ENCODE results near the gene CLSTN2. TPM values are rescaled to one million over a fixed set of nuclear protein-coding genes. Genes with fewer than 3 reads are reported as not detected.

CLSTN2 gene
- total and polyA plus RNA-seq, 3 donors from 2014 or later = 3.1 to 5.7 (median 3.8) TPM

DNA sequence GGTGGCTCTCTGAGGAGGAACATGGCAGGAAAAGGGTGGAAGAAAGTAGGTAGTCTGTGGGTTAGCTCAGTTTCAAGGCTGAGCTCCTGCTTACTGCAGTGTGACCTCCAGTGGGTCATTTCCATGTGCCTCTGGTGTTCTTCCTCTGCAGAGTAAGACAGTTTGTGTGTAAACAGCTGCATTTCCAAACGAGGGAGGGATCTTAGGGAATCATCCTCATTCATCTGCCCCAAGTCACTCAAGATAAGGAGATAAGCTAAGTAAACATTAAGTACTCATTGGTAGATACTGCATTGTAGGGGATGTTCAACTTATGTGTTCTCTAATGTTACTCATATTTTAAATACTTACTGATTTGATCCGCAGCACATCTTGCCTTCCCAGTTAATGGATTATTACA is 83.6 kb downstream of the CLSTN2 start:
- 43 to 63% methylated on average over 2 of the region's 2 CpGs for WGBS, 2 donors
- Histone ChIP-seq H3K27ac (no peak overlapping the region), H3K27me3 (no peaks in the 10 kb centered on the region), H3K4me1 (peaks cover 9% of the 10 kb centered on the region), H3K36me3 (ENCODE audit: low read depth, missing control alignments) (no peaks in the 10 kb centered on the region), H3K9me3 (no peaks in the 10 kb centered on the region), H3K4me3 (no peak overlapping the region)
- no peak for DNase-seq
- TF ChIP-seq, protein P1, sequence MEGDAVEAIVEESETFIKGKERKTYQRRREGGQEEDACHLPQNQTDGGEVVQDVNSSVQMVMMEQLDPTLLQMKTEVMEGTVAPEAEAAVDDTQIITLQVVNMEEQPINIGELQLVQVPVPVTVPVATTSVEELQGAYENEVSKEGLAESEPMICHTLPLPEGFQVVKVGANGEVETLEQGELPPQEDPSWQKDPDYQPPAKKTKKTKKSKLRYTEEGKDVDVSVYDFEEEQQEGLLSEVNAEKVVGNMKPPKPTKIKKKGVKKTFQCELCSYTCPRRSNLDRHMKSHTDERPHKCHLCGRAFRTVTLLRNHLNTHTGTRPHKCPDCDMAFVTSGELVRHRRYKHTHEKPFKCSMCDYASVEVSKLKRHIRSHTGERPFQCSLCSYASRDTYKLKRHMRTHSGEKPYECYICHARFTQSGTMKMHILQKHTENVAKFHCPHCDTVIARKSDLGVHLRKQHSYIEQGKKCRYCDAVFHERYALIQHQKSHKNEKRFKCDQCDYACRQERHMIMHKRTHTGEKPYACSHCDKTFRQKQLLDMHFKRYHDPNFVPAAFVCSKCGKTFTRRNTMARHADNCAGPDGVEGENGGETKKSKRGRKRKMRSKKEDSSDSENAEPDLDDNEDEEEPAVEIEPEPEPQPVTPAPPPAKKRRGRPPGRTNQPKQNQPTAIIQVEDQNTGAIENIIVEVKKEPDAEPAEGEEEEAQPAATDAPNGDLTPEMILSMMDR (IDR thresholded peaks at IDR 0.05) = no peak
- TF ChIP-seq POLR2A (IDR thresholded peaks at IDR 0.05) = no peak
- intact Hi-C loops (cut with DNase I; ENCODE audit: low total_unique reads) = no loop called here

- no peak for TF ChIP-seq POLR2A (IDR thresholded peaks at IDR 0.05)
- TF ChIP-seq, protein P1 (IDR thresholded peaks at IDR 0.05) = no peak
- no peak overlapping the region for H3K27ac ChIP-seq
- intact Hi-C loops (cut with DNase I; ENCODE audit: low total_unique reads) = no loop called here
- peaks cover 12% of the 10 kb centered on the region for H3K4me1 ChIP-seq
- H3K9me3 ChIP-seq = no peaks in the 10 kb centered on the region
- 77 to 79% methylated on average over 2 of the region's 2 CpGs for WGBS, 2 donors
- no peak for DNase-seq
- H3K36me3 ChIP-seq (ENCODE audit: low read depth, missing control alignments) = no peaks in the 10 kb centered on the region
- H3K27me3 ChIP-seq = no peaks in the 10 kb centered on the region
- no peak overlapping the region for H3K4me3 ChIP-seq
These were observed 85.0 kb downstream of the CLSTN2 start for GRCh38 chr3:140019946-140020345.

GRCh38 chr3:140020541-140020940 is 85.6 kb downstream of the CLSTN2 start:
- Histone ChIP-seq H3K9me3 (no peaks in the 10 kb centered on the region), H3K4me1 (peaks cover 12% of the 10 kb centered on the region), H3K27me3 (no peaks in the 10 kb centered on the region), H3K36me3 (ENCODE audit: low read depth, missing control alignments) (no peaks in the 10 kb centered on the region), H3K27ac (no peak overlapping the region), H3K4me3 (no peak overlapping the region)
- 87 to 94% methylated on average over 7 of the region's 7 CpGs for WGBS, 2 donors
- DNase-seq = no peak
- intact Hi-C loops (cut with DNase I; ENCODE audit: low total_unique reads) = no loop called here
- TF ChIP-seq, protein P1 (IDR thresholded peaks at IDR 0.05) = no peak
- no peak for TF ChIP-seq POLR2A (IDR thresholded peaks at IDR 0.05)

DNA sequence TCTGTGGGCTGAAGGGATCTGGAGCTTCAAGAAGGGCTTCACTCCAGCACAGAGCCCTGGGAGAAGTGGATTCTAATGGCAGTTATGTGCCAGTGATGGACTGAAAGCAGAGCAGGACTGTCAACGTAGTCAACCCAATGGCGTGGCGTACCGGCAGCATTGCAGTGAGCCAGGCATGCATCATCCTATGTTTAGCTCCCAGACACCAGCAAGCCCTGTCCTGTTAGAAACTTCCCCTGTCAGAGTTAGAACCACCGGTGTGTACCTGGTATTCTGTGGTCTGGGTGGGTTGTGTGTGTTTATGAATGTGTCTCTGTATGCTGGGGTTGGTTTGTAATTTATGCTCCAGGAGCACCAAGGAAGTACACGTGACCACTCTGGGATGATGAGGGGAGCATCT is 86.3 kb downstream of the CLSTN2 start:
- Histone ChIP-seq H3K4me3 (no peak overlapping the region), H3K27ac (no peak overlapping the region), H3K27me3 (no peaks in the 10 kb centered on the region), H3K4me1 (peaks cover 12% of the 10 kb centered on the region), H3K9me3 (no peaks in the 10 kb centered on the region), H3K36me3 (ENCODE audit: low read depth, missing control alignments) (no peaks in the 10 kb centered on the region)
- WGBS, 2 donors = 87 to 97% methylated on average over 3 to 6 of the region's 6 CpGs
- DNase-seq = no peak
- intact Hi-C loops (cut with DNase I; ENCODE audit: low total_unique reads) = no loop called here
- TF ChIP-seq, protein P1 (IDR thresholded peaks at IDR 0.05) = no peak
- TF ChIP-seq POLR2A (IDR thresholded peaks at IDR 0.05) = peak; percentile 9

GRCh38 chr3:140022066-140022770 is 87.2 kb downstream of the CLSTN2 start:
- Histone ChIP-seq H3K36me3 (ENCODE audit: low read depth, missing control alignments) (no peaks in the 10 kb centered on the region), H3K27ac (no peak overlapping the region), H3K27me3 (no peaks in the 10 kb centered on the region), H3K9me3 (no peaks in the 10 kb centered on the region), H3K4me3 (no peak overlapping the region), H3K4me1 (peaks cover 12% of the 10 kb centered on the region)
- 46 to 69% methylated on average over 5 of the region's 5 CpGs for WGBS, 2 donors
- TF ChIP-seq, protein P1 (IDR thresholded peaks at IDR 0.05) = no peak
- DNase-seq = peak; percentile 31
- intact Hi-C loops (cut with DNase I; ENCODE audit: low total_unique reads) = no loop called here
